HG03432 (cell line): Measurements from ENCODE around the gene TEX101.

Experiments used
- ATAC-seq: cut with Tn5 transposase; IDR thresholded peaks from one replicate; pipeline ENCODE4 v1.9.1; 2021; ENCODE audit warnings: mild to moderate bottlenecking, moderate library complexity; ENCODE audit not compliant: unreplicated experiment

Gene TEX101

DNA sequence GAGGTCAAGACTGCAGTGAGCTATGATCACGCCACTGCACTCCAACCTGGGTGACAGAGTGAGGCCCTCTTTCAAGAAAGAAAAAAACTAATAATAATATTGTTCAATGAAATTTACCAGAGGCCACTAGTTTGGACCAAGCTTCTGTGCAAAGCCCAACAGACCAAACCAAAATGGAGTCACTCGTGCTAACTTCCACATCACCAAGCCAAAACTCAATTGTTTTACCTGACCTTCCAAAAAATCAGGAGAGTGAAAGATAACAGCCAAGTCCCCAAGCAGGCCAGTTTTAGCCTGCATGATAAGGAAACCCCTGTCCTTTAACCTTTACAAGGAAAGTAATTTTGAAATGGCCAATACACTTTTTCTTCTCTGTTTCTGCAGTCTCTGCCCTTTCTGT lies 30.7 kb downstream of the TEX101 start:
- no peak for ATAC-seq

- no peak for ATAC-seq
Measured at GRCh38 chr19:43446746-43447489, 32.2 kb downstream of the TEX101 start.

DNA sequence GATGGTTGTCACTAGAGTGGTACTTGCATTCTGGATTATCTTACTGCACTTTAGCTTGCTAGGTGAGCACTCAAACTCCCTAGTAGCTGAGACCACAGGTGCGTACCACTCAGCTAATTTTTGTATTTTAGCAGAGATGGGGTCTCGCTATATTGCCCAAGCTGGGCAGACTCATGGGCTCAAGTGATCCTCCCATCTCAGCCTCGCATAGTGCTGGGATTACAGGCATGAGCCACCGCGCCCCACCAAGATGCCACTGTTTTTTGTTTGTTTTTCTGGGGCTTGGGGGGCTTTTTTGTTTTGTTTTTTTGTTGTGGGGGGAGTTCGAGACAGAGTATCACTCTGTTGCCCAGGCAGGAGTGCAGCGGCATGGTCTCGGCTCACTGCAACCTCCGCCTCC lies 33.0 kb downstream of the TEX101 start:
- ATAC-seq, result no peak

GRCh38 chr19:43450545-43450997 lies 35.9 kb downstream of the TEX101 start:
- no peak for ATAC-seq

GRCh38 chr19:43452582-43452981 lies 37.9 kb downstream of the TEX101 start:
- ATAC-seq, result no peak

- ATAC-seq, result no peak
Measured at GRCh38 chr19:43454031-43454430, 39.3 kb downstream of the TEX101 start.

- no peak for ATAC-seq
Measured at GRCh38 chr19:43455321-43456113, 40.8 kb downstream of the TEX101 start.

DNA sequence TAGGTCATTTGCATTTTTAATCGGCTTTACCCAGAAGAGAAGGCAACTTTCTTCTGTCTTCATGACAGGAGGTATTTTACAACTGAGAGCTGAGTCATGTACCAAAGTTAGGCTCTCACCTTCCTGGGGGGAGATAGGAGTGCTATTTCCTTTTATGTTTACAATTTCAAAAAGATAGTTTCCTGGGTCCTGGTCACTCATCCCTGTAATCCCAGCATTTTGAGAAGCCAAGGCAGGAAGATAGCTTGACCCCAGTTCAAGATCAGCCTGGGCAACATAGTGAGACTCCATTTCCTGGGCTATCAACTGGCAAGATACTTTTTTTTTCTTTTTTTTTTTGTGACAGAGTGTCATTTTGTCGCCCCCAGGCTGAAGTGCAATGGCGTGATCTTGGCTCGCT lies 43.1 kb downstream of the TEX101 start:
- ATAC-seq, result no peak

DNA sequence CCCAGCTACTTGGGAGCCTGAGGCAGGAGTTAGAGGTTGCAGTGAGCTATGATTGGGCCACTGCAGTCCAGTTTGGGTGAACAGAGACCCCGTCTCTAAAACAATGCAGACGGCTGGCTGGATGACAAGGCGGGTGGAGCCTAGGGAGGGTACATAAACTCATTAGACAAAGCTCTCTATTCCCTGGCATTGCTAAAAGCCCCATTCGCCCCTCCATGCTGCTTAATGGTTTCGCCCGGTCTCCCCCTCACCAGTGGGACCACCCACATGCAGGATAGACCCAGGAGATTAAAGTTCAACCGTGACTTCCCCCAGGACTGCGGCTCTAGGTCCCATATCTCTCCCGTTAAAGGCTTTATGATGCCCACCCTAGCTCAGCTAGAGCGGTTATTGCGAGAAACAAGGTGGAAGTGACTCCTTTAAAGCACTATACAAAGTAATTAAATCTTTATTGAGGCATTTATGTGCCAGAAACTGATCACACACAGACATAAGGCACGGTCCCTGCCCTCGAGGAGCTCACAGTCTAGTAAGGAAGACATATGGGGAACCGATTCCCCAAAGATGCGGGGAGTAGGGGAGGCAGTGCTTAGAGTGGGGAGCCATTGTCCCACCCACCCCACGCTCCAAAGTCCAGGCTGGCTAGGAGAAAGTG lies 45.8 kb downstream of the TEX101 start:
- no peak for ATAC-seq

DNA sequence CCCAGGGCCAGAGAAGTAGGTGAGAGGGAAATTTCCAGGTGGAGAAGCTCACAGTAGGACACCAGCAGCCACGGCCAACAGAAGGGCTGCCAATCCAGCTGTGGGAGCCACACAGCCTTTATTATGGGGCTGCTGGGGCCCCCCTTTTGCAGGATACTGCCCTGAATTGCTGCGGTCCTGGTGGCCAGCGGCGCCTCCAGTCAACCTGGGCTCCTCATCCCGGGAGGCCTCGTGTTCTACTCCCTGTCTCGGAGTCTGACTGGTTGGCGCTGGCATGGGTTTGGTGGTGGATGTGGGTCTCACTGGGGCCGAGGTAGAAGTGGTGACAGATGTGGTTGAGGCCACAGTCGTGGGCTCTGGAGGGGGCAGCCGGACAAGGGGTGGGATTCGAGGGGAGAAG lies 46.6 kb downstream of the TEX101 start:
- no peak for ATAC-seq

DNA sequence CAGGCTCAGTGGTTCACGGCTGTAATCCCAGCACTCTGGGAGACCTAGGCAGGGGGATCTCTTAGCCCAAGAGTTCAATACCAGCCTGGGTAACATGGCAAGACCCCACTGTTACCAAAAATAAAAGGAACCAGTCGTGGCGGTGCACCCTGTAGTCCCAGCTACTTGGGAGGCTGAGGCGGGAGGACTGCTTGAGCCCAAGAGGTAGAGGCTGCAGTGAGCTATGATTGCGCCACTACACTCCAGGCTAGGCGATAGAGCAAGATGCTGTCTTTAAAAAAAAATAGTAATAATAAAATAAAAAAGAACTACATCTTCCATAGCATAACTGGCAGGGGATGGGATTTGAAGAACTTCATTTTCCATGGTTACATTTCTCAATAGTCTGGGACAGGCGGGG lies 47.7 kb downstream of the TEX101 start:
- no peak for ATAC-seq

- ATAC-seq, result no peak
Measured at GRCh38 chr19:43462785-43463380, 48.2 kb downstream of the TEX101 start.

- ATAC-seq, result peak; percentile 87
Measured at GRCh38 chr19:43463381-43464133, 48.9 kb downstream of the TEX101 start.

GRCh38 chr19:43464134-43464775 lies 49.6 kb downstream of the TEX101 start:
- peak; percentile 50 for ATAC-seq

GRCh38 chr19:43465468-43466120 lies 50.9 kb downstream of the TEX101 start, which contains the start of gene LYPD3:
TSS of gene LYPD3 (minus strand) at chr19:43465608. CDS start at chr19:43465571, 37 bp downstream.
- no peak for ATAC-seq

DNA sequence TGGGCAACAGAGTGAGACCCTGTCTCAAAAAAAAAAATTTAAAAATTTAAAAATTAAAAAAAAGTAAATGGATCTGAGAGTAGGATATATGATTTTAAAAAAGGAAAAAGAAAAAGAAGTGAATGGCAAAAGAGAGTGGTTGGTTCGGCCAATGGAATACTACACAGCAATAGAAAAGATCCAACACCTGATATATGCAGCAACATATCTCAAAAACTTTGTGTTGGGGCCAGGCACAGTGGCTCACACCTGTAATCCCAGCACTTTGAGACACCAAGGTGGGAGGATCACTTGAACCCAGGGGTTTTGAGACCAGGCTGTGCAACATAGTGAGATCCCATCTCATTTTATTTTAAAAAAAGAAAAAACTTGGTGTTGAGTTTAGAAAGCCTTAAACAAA lies 52.1 kb downstream of the TEX101 start:
- no peak for ATAC-seq

DNA sequence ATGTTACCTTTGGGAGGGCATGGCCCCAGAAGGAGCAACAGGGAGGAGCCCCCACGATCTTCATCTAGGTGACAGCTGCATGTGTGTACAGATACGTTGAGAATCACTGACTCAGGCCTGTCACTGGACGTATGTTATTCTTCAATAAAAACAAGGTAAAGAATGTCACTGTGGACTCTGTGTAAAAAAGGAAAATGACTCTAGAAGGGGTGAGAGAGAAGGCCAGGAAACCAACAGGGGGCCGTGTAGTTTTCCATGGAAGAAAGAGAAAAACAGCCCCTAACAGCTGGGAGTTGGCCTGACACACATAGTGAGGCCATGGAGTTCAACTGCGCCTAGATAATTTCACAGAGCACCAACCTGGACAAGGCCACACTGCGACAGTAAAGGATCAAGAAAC lies 52.6 kb downstream of the TEX101 start:
- ATAC-seq, result no peak

DNA sequence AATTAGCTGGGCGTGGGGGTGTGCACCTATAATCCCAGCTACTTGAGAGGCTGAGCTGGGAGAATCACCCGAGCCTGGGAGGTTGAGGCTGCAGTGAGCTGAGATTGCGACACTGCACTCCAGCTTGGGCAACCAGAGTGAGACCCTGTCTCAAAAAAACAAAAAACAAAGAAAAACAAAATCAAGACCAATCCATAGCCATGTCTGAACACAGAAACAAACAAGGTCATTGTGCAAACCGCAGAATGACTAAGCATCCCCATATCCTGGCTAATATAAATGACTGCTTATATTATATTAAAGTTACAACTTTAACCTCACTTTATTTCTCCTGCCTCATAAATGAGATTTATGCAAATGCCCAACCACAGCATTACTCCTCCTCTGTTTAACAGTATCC lies 53.0 kb downstream of the TEX101 start:
- ATAC-seq, result no peak
